CD4-positive, alpha-beta T cell treated with Interleukin-4 for 1 hour (primary cell): ENCODE measurements around the gene RALGPS2.
"Not testable (repeated sequence)": the region's sequence is repeated elsewhere in the genome, so short reads cannot be mapped to it uniquely, and the experiment has no call there.

Source experiments
- DNase-seq, 2 donors: peaks; one replicate each; pipeline ENCODE4 v3.0.0-alpha.2; 2020 to 2022

RALGPS2 gene

DNA sequence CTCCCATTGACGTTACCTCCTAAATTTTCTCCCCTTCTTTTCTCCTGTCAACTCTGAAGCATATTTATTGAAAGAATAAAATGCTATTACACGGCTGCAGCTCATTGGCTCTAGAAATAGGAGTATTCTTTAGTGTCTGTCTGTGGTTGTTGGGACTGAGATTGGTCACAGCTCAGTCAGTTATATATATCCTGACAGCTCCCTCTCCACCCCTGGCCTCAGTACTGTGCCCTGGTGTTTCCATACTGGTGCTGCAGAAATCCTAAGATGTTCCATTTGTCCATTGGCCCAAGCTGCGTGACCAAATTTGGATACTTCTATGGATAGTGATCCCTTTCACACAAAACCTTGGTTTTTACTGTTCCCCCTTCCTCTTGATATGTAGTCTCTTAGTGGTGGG is 67.3 kb downstream of the RALGPS2 start:
- DNase-seq = no peak

DNA sequence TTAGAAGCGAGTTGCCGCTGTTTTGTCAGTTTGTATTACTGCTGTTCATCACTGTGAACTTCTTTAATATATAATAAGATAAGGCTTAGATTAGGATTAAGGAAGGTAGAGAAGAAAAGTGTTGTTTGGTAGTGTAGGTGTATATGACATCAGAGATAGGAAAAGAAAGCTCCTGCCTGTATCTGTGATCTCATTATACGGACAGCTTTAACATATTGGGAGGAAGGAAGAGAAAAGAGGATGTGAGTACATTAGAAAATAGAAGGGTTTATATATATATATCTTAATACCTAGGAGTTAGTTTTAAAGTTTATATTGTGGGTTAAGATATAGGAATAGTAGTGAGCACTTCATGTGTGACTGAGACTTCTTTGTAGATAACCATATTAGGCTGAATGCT is 71.0 kb downstream of the RALGPS2 start:
- DNase-seq = no peak

DNA sequence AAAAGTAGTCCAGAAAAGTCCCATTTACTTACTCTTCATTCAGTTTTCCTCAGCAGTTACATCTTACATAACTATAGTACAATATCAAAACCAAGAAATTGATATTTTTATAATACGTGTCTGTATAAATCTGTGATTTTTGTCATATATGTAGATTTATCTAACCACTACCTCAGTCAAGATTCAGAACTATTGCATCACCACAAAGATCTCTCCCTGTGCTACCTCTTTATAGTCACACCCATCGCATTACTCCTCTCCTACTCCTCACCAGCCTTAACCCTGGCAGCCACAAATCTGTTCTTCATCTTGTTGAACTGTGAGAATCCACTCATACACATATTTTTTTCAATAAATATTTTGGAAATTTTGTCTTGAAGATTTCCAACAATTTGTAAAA is 72.5 kb downstream of the RALGPS2 start:
- DNase-seq = no peak

DNA sequence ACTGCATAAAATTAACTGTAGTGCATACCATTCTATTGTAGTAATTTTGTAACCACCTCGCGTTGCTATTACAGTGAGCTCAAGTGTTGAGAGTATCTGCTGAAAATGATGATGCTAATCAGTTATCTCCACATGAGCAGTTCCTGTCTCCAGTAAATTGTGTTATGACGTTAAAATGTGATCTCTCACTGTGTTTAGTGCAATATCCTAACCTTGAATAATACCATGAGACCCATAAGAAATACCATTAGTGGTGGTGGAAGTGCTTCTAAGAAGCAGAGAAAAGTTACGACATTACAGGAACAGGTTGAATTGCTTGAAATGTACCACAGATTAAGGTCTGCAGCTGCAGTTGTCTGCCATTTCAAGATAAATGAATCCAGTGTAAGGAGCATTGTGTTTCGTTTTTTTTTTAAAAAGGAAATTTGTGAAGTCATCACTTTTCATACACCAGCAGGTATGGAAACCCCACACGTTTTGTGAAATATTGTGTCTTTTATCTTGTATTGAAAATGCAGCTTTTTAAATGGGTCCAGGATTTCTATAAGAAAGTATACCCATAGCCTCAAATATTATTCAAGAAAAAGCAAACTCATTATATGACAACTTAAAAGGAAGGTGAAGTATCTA is 73.3 kb downstream of the RALGPS2 start:
- DNase-seq = no peak

DNA sequence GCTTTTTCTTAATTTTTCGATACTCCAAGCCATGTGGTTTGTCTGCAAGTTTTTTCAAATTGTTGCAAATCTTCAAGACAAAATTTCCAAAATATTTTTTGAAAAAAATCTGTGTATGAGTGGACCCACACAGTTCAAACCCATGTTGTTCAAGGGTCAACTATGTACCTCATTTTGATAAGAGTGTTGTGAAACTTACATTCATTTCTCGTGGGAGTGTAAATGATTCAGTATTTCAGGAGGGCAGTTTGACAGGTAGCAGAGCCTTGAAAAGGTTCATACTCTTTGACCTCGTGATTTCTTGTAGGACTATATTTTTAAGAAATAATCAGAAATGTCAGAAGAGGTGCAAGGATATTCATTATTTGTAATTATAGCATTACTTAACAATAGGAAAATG is 77.8 kb downstream of the RALGPS2 start:
- DNase-seq = no peak

DNA sequence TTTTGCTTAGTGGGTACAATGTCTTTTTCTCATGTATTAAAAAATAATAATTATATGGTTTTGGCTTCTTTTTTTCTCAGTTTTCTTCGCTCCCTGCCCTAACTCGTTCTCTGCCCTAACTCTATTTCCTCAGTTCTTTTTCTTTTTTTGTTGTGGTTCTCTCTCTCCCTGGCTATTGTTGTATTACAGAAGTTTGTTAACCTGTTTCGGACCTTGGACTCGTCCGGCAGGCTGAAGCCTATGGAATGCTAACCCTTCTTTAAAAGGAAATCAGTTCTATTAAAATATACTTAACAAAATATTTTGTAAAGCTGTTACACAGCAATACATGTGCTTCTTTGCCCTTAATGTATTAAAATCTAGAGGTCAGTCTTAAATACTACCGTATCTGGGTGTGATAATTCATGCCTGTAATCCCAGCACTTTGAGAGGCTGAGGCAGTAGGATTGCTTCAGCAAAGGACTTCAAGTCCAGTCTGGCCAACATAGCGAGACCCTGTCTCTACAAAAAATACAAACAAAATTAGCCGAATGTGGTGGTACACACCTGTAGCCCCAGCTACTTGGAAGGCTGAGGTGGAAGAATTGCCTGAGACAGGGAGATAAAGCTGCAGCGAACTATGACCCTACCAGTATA is 81.7 kb downstream of the RALGPS2 start:
- DNase-seq = no peak

DNA sequence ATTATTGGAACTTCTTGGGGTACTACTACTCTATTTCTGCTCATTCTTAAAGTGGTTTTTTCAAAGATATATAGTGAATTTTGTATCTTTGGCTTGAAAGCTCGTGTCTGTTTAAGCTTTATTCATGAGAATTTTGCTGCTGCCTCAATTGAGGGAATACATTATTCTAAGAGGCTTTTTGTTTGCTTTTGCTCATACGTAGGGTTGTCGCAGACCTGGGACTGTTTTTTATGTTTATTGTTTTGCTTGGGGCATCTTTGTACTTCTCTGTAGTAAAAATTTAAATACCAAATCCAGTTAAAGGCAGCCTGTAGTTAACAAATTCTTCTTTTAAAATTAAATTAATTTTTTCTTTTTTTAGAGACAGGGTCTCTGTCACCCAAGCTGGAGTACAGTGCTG is 83.5 kb downstream of the RALGPS2 start:
- no peak for DNase-seq

DNA sequence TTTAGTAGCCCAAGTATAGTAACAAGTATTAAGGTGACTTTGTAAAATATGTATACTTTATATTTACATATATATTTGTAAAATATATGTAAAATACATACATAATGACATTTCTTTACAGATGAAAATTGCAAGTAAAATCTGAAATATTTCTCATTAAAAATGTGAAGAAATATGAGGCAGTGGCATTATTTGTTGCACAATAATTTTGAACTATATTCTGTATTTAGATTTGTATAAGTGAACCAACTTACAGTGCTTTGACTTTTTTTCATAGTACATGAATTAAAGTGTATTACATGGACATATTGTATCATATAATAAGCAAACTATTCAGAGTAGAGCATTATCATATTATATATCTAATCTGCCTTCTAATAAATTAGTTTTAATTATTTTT is 85.5 kb downstream of the RALGPS2 start:
- DNase-seq = no peak

DNA sequence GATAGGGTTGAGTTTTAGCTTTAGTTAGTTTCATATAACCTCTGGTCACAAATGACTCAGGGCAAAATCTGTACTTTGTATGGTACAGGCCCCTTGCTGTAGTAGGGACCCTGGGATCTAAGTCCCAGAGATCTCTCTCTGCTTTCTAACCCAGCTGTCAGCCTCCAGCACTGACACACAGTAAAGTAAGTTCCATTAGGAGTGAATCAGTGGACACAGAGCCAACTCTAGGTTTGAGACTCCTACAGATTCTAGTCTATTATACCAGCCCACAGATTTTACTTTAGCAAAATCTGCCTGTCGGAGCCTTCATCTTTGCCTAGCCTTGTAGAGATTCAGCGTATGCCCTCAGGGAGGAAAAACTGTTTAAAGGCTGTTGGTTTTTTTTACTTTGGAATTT is 93.4 kb downstream of the RALGPS2 start:
- no peak for DNase-seq

DNA sequence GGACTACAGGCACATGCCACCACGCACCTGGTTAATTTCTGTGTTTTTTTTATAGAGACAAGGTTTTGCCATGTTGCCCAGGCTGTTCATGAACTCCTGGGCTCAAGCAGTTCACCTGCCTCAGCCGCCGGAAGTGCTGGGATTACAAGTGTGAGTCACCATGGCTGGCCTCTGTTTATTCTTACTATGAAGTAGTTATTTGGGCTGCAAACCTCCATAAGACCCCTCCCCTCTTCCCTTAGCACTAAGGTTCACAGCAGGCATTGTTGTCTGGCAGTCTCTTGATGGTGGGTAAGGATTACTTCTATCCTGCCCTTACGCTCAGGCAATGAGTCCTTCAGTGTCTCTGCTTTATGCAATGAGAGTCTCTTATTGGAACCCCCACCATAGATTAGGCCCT is 94.1 kb downstream of the RALGPS2 start:
- DNase-seq = no peak

DNA sequence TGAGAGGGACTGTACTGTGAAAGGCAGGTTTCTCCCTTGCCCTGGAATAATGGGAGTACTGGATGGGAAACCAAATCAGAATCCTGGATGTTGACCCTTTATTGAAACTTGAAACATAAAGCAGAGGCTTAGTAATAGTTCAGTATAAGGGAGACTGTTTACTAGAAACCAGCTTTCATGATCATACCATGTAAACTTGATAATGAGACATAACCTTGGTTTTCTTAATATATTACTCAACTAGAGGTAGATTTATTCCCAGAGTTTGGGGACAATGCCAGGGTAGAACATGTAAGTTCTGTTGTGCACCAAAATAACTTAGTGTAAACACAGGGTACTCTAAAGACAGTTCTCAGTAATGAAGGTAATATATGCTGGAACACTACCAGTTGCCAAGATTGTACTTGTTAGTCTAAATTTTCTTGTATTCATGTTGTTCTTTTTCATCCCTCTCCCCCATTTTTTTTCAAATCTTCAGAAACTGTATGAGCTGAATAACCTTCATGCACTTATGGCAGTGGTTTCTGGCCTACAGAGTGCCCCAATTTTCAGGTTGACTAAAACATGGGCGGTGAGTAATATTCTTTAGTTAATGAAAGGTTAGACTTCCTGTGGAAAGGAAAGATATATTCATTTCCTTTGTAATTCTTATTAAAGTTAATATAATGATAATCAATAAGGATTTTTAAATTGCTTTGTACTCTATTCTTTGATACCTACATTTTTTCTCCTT is 96.3 kb downstream of the RALGPS2 start:
- no peak for DNase-seq

DNA sequence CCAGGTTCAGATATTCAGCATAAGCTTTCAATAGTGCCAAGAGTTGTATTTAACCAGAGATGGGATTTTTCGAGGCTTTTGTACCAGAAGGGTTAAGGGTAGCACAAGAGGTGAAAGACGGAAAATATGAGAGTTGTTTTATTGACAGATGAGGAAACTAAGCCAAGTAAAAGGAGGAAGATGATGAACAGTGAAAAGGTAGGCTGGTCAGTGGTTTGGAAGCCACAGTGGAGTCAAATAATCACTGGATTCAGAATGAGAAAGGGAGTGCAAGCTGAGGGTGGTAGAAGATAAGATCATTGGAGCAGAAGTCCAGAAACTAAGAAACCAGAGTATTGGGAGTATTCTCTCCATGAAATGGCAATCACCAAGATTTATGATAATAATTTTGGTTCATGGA is 100.1 kb downstream of the RALGPS2 start:
- DNase-seq = no peak

DNA sequence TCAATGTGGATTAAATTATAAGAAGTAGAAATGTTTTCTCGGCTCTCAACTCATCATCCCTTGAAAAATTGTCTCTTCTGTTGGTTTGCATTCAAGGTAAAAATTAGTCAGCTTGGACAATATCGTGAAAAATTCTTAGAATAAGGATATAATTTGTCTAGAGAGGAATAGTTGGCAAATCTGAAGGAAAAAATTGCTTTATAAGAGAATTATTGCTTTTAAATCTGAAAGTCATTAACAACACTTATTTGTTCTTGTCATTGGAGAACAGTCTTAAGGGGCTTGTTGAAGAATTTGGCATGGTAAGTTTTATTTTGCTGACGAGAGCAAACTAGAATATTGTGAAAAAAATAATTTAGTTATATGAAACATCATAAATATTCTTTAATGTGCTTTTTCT is 119.4 kb downstream of the RALGPS2 start:
- DNase-seq = no peak

DNA sequence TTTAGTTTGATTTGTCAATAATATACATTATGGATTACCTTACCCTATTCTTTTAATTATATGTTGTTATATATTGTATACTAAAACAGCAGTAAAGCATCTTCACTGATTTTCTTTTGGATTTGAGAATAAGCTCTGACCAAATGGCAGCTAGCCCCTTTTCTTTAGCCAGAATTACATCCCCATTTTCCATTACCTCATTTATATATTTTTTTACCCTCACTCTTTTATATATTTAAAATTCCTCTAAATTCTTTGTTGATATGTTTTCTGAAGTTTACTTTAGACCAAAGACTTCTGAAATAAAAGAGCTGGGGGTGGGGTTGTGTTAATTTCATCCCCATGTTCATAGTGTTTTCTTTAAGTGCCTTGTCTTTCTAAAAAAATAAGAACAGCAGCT is 121.3 kb downstream of the RALGPS2 start:
- no peak for DNase-seq

DNA sequence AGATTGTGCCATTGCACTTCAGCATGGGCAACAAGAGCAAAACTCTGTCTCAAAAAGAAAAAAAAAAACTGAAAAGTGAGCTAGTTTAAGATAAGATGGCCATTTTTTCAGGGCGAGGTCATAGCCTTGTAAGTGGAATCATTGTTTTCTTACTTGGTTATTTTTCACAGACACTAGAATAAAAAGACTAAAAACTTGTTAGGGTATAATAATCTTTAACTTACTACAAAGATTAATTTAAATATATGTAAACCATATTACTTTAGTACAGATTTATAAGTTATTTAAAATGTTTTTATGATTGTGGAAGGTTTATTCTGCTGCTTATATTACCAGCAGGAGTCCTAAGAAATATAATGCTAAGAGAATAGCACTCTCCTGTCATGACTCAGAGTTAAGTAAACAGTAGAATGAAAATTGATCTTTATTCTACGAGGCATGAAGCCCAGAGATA is 122.4 kb downstream of the RALGPS2 start:
- DNase-seq = no peak

DNA sequence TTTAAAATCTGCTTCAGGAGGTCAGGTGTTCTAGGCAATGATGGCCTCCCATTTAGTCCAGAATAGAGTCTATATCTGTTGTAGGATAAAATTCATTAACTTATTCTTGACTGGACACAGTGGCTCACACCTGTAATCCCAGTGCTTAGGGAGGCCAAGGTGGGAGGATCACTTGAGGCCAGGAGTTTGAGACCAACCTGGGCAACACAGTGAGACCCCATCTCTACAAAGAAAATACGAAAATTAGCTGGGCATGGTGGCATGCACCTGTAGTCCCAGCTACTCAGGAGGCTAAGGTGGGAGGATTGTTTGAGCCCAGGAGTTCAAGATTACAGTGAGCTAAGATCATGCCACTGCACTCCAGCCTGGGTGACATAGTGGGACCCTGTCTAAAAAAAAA is 122.9 kb downstream of the RALGPS2 start:
- DNase-seq = not testable (repeated sequence)

DNA sequence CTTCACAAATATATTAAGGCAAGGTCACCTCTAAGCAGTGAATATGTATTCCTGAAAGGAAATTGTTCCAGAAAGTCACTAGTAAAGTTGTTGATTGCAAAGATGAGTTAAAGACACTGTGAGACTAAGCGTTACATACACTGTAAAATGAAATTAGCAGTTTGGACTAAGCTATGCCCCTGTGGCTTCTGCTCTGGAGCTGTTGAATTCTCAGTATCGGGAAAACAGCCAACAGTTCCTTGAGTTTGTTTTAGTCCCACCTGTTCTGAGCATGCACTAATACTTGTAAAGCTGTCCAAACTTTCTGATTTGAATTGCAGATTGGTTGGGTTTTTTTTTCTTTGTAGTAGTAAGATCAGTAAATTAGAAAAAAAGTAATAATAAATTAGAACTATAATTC is 124.9 kb downstream of the RALGPS2 start:
- no peak for DNase-seq

DNA sequence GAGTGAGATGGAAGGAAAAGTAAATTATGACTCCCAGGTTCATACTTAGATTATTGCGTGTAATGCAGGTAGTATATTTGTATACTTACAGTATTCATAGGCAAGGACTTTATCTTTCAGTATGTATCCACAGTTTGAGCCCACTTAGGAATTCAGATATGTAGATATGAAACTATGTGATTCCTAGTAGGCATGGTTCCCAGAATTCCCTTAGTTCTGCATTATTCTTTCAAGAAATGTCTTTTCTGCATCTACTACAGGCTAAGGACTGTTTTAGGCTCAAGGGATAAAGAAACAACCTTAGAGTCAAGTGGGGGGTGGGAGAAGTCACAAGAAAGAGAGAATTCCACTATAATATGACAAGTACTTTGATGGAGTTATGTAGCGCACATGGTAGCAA is 132.1 kb downstream of the RALGPS2 start:
- DNase-seq = no peak

DNA sequence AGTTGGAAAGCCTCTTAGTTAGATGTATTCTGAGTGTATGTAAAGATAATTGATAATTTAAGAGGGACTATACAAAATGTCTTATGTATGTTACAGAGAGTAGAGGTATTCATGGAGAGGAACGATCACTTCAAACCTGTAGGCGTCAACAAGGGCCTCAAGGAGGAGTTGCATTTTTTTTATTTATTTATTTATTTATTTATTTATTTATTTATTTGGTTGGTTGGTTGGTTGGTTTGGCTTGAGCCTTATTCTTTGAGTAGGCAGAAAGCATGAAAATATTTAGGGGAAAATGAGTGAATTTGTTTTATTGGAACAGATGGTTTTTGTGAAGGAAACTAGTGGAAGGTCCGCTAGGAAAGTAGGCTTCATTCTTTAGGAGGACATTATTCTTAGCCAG is 137.4 kb downstream of the RALGPS2 start:
- DNase-seq = no peak

DNA sequence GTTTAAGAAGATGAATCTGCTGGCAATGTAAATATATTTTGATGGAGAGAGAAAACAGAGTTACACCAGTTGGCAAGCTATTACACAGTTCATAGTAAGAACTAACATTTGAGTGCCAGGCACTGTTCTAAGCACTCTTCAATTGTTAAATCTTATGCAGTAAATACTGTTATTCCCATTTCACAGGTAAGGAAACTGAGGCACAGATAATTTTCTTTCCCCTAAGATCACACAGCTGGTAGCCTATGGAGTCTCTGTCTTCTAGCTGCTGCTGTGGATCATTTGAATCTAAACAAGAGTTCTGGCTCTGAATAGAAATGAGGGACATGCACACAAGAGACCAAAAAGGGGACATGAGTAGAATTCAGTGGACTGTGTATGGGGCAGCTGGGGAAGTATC is 137.8 kb downstream of the RALGPS2 start:
- no peak for DNase-seq

DNA sequence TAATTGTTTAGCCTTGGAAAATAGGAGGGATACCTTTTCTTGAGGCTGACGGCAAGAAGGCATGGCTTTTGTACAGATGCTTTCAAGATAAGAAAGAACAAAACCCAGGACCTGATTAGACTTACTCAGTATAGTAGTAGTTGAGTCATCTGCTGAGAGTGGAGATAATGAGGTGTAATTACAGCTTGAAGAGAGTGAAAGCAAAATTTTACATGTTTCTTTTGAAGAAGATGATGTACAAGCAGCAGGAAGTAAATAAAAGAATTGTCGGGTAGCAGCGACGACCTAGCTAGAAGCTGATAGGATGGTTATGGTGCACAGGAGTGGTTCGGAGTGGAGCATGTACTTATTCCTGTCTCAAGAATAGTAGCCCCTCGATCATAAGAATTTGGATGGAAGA is 139.3 kb downstream of the RALGPS2 start:
- no peak for DNase-seq

DNA sequence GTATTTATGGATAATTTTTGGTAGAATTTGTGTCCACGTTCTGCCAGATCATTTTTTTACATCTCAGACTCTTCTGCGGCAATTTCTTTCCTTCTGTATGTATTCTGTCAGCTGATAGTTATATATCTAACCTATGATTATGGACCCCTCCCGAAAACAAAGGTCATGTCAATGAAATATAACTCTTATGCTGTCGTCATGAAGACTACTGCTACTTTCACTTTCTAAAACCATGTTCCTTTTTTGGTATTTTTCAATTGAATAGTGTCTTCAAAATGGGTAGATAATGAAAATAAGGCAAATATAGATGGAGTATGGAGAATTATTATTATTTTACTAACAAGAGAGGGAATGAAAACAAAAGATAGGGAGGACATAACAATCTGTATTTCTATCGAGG is 142.6 kb downstream of the RALGPS2 start:
- DNase-seq = no peak

DNA sequence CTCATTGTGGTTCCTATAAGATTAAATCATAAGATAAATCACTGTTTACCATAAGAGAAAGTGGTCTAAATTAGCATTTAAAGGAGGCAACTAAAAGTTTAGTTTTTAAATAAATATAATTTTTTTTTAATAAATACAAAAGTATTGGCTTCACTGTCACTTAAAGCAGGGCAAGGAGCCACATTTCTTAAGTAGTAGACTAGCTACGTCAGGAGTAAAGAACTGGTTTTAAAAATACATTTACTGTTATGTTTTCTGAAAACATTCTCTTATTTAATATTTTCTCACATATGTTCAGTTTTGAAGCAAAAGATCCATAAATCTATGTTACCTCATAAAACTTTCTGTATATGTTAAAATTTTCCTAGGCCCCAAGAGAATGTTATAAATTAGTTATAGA is 143.7 kb downstream of the RALGPS2 start:
- no peak for DNase-seq

DNA sequence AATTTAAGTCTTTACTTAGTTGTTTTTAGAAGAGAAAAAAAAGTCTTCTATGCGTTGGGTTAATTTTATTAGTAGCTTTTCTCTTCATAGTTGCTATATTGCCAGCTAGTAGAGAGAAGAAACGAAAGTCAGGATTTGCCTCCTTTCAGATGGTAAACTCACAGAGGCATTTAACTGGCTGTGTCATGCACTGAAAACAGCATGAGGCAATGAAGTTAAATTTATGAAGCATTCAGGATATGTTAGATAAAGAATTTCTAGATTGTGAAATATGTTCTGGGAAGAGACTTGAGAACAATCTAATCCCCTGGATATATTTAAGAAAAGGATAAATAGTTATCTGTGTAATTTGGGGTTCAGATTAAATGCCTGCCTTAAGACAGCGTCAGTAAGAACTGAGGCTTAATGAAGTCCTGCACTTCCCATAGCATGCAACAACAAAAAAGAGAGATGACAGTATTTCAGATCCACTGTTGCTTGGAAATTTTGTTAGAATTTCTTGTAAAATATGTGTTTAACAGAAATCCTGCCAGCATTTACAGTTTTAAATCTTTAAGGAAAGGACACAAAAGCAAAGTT is 144.2 kb downstream of the RALGPS2 start:
- no peak for DNase-seq
